ENCODE measurements around the gene FAM47E.

FAM47E gene

GRCh38 chr4:76232681-76233080, 18.8 kb upstream of the FAM47E start:
- H3K27ac ChIP-seq = no peak overlapping the region
- no peak for TF ChIP-seq CTCF (conservative IDR thresholded peaks at IDR 0.05)
- no peak for TF ChIP-seq ZFX (IDR thresholded peaks at IDR 0.05)

- TF ChIP-seq CTCF (conservative IDR thresholded peaks at IDR 0.05) = no peak
- TF ChIP-seq ZFX (IDR thresholded peaks at IDR 0.05) = no peak
- no peak overlapping the region for H3K27ac ChIP-seq
Observed at GRCh38 chr4:76233083-76233482, 18.4 kb upstream of the FAM47E start.

GRCh38 chr4:76233529-76233928, 18.0 kb upstream of the FAM47E start:
- TF ChIP-seq ZFX (IDR thresholded peaks at IDR 0.05) (no peak), CTCF (conservative IDR thresholded peaks at IDR 0.05) (no peak)
- H3K27ac ChIP-seq = peak overlapping the region; percentile 27; the same call in 1 of the 2 replicates

- peak overlapping the region; percentile 27; the same call in 1 of the 2 replicates for H3K27ac ChIP-seq
- TF ChIP-seq ZFX (IDR thresholded peaks at IDR 0.05) (no peak), CTCF (conservative IDR thresholded peaks at IDR 0.05) (no peak)
Observed at GRCh38 chr4:76233967-76234678, 17.4 kb upstream of the FAM47E start.

- no peak for TF ChIP-seq CTCF (conservative IDR thresholded peaks at IDR 0.05)
- no peak for TF ChIP-seq ZFX (IDR thresholded peaks at IDR 0.05)
- H3K27ac ChIP-seq = peak overlapping the region; percentile 27; the same call in 1 of the 2 replicates
Observed at GRCh38 chr4:76234679-76235044, 16.9 kb upstream of the FAM47E start.

GRCh38 chr4:76235407-76235806, 16.1 kb upstream of the FAM47E start:
- TF ChIP-seq CTCF (conservative IDR thresholded peaks at IDR 0.05) (no peak), ZFX (IDR thresholded peaks at IDR 0.05) (no peak)
- H3K27ac ChIP-seq = no peak overlapping the region

GRCh38 chr4:76235915-76236314, 15.6 kb upstream of the FAM47E start:
- TF ChIP-seq ZFX (IDR thresholded peaks at IDR 0.05) (no peak), CTCF (conservative IDR thresholded peaks at IDR 0.05) (no peak)
- no peak overlapping the region for H3K27ac ChIP-seq

Data from C4-2B (cell line).